ENCODE data around the gene MON1B.

The MON1B gene

GRCh38 chr16:77236063-77236511 is 45.1 kb downstream of the MON1B start:
- TF ChIP-seq, protein P1, sequence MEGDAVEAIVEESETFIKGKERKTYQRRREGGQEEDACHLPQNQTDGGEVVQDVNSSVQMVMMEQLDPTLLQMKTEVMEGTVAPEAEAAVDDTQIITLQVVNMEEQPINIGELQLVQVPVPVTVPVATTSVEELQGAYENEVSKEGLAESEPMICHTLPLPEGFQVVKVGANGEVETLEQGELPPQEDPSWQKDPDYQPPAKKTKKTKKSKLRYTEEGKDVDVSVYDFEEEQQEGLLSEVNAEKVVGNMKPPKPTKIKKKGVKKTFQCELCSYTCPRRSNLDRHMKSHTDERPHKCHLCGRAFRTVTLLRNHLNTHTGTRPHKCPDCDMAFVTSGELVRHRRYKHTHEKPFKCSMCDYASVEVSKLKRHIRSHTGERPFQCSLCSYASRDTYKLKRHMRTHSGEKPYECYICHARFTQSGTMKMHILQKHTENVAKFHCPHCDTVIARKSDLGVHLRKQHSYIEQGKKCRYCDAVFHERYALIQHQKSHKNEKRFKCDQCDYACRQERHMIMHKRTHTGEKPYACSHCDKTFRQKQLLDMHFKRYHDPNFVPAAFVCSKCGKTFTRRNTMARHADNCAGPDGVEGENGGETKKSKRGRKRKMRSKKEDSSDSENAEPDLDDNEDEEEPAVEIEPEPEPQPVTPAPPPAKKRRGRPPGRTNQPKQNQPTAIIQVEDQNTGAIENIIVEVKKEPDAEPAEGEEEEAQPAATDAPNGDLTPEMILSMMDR (IDR thresholded peaks at IDR 0.05) = peak; percentile 98

GRCh38 chr16:77238593-77238992 is 47.6 kb downstream of the MON1B start:
- TF ChIP-seq, protein P1 (IDR thresholded peaks at IDR 0.05) = no peak

GRCh38 chr16:77246150-77246549 is 55.2 kb downstream of the MON1B start:
- TF ChIP-seq, protein P1 (IDR thresholded peaks at IDR 0.05) = no peak

DNA sequence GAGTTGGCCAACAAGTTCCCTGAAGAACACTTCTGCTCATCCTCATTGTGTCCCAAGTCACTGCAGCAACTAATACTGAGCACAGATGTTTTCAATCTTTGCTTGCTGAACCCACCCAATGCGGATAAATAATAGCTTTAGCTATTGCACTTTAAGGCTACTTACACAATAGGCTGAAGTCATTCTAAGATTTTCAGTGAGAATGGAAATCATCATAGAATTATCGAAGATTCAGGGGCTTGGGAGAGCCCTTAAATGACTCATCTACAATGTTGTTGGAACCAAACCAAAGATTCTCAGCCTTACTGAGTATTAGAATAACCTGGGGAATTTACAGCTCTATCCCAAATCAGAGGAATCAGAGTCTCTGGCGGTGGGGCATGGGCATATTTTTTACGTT is 59.4 kb downstream of the MON1B start:
- TF ChIP-seq, protein P1 (IDR thresholded peaks at IDR 0.05) = no peak
